Hepatocyte (in vitro differentiated cells): ENCODE measurements around the gene TLR1.

Source experiments
- CTCF ChIP-seq: fragments of 200-600 bp; sonication (generic); IDR thresholded peaks from 2 replicates; pipeline ENCODE4 v1.5.1; 2016; ENCODE audit warnings: antibody characterized with exemption, mild to moderate bottlenecking; ENCODE audit not compliant: poor library complexity
- EZH2 ChIP-seq: fragments of 200-600 bp; sonication (generic); IDR thresholded peaks from 2 replicates; pipeline ENCODE4 v1.6.1; 2016; ENCODE audit warnings: antibody characterized with exemption, mild to moderate bottlenecking, borderline replicate concordance

GRCh38 chr4:38818441-38818976, 13.9 kb upstream of the TLR1 start:
- no peak for TF ChIP-seq CTCF
- no peak for TF ChIP-seq EZH2
